Skeletal muscle satellite cell (primary cell): ENCODE results near the gene MEX3D.

Experiments
- H3K27me3 ChIP-seq: 2 replicates; pipeline ENCODE4 v1.7.0; 2013; ENCODE audit warnings: low read length; ENCODE audit not compliant: control insufficient read depth, insufficient read depth
- H3K36me3 ChIP-seq: 2 replicates; pipeline ENCODE4 v1.7.0; 2013; ENCODE audit warnings: mild to moderate bottlenecking, control low read depth, low read length; ENCODE audit not compliant: insufficient read depth
- H3K4me1 ChIP-seq: 2 replicates; pipeline ENCODE4 v1.7.0; 2013; ENCODE audit warnings: low read length; ENCODE audit not compliant: control insufficient read depth, insufficient read depth
- H3K4me2 ChIP-seq: 2 replicates; pipeline ENCODE4 v1.7.0; 2013; ENCODE audit warnings: mild to moderate bottlenecking, low read length
- H3K4me3 ChIP-seq: 2 replicates; pipeline ENCODE4 v1.7.0; 2013; ENCODE audit warnings: low read length
- H3K9ac ChIP-seq: 2 replicates; pipeline ENCODE4 v1.7.0; 2013; ENCODE audit warnings: mild to moderate bottlenecking, low read depth, low read length, moderate library complexity
- H3K9me3 ChIP-seq: replicated peaks from 2 replicates; pipeline ENCODE4 v1.7.0; 2013; ENCODE audit warnings: mild to moderate bottlenecking, control low read depth, low read length

MEX3D gene

GRCh38 chr19:1592024-1592754 lies 24.1 kb upstream of the MEX3D start:
- H3K36me3 ChIP-seq, result peaks cover 19% of the 10 kb centered on the region
- no peaks in the 10 kb centered on the region for H3K9me3 ChIP-seq
- H3K4me3 ChIP-seq, result peak overlapping the region; percentile 81
- peak overlapping the region; percentile 97 for H3K4me2 ChIP-seq
- H3K9ac ChIP-seq, result peak overlapping the region; percentile 96
- no peaks in the 10 kb centered on the region for H3K27me3 ChIP-seq
- H3K4me1 ChIP-seq, result peaks cover 28% of the 10 kb centered on the region

- Histone ChIP-seq H3K4me1 (peaks cover 28% of the 10 kb centered on the region), H3K27me3 (no peaks in the 10 kb centered on the region), H3K9ac (peak overlapping the region; percentile 96), H3K4me2 (peak overlapping the region; percentile 97), H3K4me3 (peak overlapping the region; percentile 81), H3K36me3 (peaks cover 13% of the 10 kb centered on the region), H3K9me3 (no peaks in the 10 kb centered on the region)
These were observed 23.4 kb upstream of the MEX3D start for GRCh38 chr19:1591421-1592023.

- no peaks in the 10 kb centered on the region for H3K9me3 ChIP-seq
- H3K27me3 ChIP-seq, result no peaks in the 10 kb centered on the region
- H3K4me2 ChIP-seq, result peak overlapping the region; percentile 97
- peak overlapping the region; percentile 96 for H3K9ac ChIP-seq
- H3K36me3 ChIP-seq, result peaks cover 18% of the 10 kb centered on the region
- peaks cover 28% of the 10 kb centered on the region for H3K4me1 ChIP-seq
- peak overlapping the region; percentile 81 for H3K4me3 ChIP-seq
These were observed 22.7 kb upstream of the MEX3D start for GRCh38 chr19:1590641-1591397.

- Histone ChIP-seq H3K4me3 (no peak overlapping the region), H3K9ac (no peak overlapping the region), H3K4me1 (peaks cover 28% of the 10 kb centered on the region), H3K4me2 (no peak overlapping the region), H3K27me3 (no peaks in the 10 kb centered on the region), H3K9me3 (no peaks in the 10 kb centered on the region), H3K36me3 (peaks cover 37% of the 10 kb centered on the region)
These were observed 19.7 kb upstream of the MEX3D start for GRCh38 chr19:1587872-1588271.

- Histone ChIP-seq H3K4me2 (no peak overlapping the region), H3K4me1 (peaks cover 16% of the 10 kb centered on the region), H3K9me3 (no peaks in the 10 kb centered on the region), H3K27me3 (no peaks in the 10 kb centered on the region), H3K36me3 (peaks cover 53% of the 10 kb centered on the region), H3K4me3 (no peak overlapping the region), H3K9ac (no peak overlapping the region)
These were observed 17.1 kb upstream of the MEX3D start for GRCh38 chr19:1585243-1585580.

- H3K4me2 ChIP-seq, result no peak overlapping the region
- no peaks in the 10 kb centered on the region for H3K27me3 ChIP-seq
- H3K9me3 ChIP-seq, result no peaks in the 10 kb centered on the region
- H3K4me1 ChIP-seq, result peaks cover 11% of the 10 kb centered on the region
- H3K4me3 ChIP-seq, result no peak overlapping the region
- no peak overlapping the region for H3K9ac ChIP-seq
- H3K36me3 ChIP-seq, result peaks cover 53% of the 10 kb centered on the region
These were observed 16.5 kb upstream of the MEX3D start for GRCh38 chr19:1584500-1585242.

- no peak overlapping the region for H3K9ac ChIP-seq
- H3K9me3 ChIP-seq, result no peaks in the 10 kb centered on the region
- H3K27me3 ChIP-seq, result no peaks in the 10 kb centered on the region
- peaks cover 66% of the 10 kb centered on the region for H3K36me3 ChIP-seq
- H3K4me3 ChIP-seq, result no peak overlapping the region
- H3K4me2 ChIP-seq, result no peak overlapping the region
- H3K4me1 ChIP-seq, result no peaks in the 10 kb centered on the region
These were observed 14.1 kb upstream of the MEX3D start for GRCh38 chr19:1582201-1582600.

- Histone ChIP-seq H3K4me1 (no peaks in the 10 kb centered on the region), H3K4me2 (no peak overlapping the region), H3K27me3 (no peaks in the 10 kb centered on the region), H3K36me3 (peaks cover 71% of the 10 kb centered on the region), H3K9ac (no peak overlapping the region), H3K9me3 (no peaks in the 10 kb centered on the region), H3K4me3 (no peak overlapping the region)
These were observed 12.8 kb upstream of the MEX3D start for GRCh38 chr19:1580957-1581356.

- H3K27me3 ChIP-seq, result no peaks in the 10 kb centered on the region
- no peak overlapping the region for H3K4me2 ChIP-seq
- peaks cover 65% of the 10 kb centered on the region for H3K36me3 ChIP-seq
- no peaks in the 10 kb centered on the region for H3K4me1 ChIP-seq
- no peak overlapping the region for H3K4me3 ChIP-seq
- no peaks in the 10 kb centered on the region for H3K9me3 ChIP-seq
- H3K9ac ChIP-seq, result no peak overlapping the region
These were observed 12.3 kb upstream of the MEX3D start for GRCh38 chr19:1580382-1580781.

- Histone ChIP-seq H3K9me3 (no peaks in the 10 kb centered on the region), H3K4me1 (no peaks in the 10 kb centered on the region), H3K27me3 (no peaks in the 10 kb centered on the region), H3K4me3 (no peak overlapping the region), H3K36me3 (peaks cover 56% of the 10 kb centered on the region), H3K4me2 (no peak overlapping the region), H3K9ac (no peak overlapping the region)
These were observed 11.1 kb upstream of the MEX3D start for GRCh38 chr19:1579222-1579621.

GRCh38 chr19:1577929-1578618 lies 9.9 kb upstream of the MEX3D start:
- no peaks in the 10 kb centered on the region for H3K27me3 ChIP-seq
- no peak overlapping the region for H3K4me3 ChIP-seq
- no peaks in the 10 kb centered on the region for H3K9me3 ChIP-seq
- no peaks in the 10 kb centered on the region for H3K4me1 ChIP-seq
- no peak overlapping the region for H3K4me2 ChIP-seq
- no peak overlapping the region for H3K9ac ChIP-seq
- H3K36me3 ChIP-seq, result peaks cover 47% of the 10 kb centered on the region
